DOHH2 (cell line): ENCODE results near the gene C5orf47.

ENCODE experiments used
- H3F3A ChIP-seq: fragments of 200-600 bp; sonication (generic), shearing (Covaris generic); 2 replicates; pipeline ENCODE4 v1.6.0; 2016; ENCODE audit warnings: antibody characterized with exemption, mild to moderate bottlenecking; ENCODE audit not compliant: control insufficient read depth, insufficient read depth
- H3K27ac ChIP-seq: fragments of 200-600 bp; sonication (generic); 2 replicates; pipeline ENCODE4 v1.5.1; 2014; ENCODE audit warnings: low read depth, mild to moderate bottlenecking, low read length, moderate library complexity
- H3K27me3 ChIP-seq: fragments of 200-600 bp; sonication (generic); 2 replicates; pipeline ENCODE4 v1.6.1; 2014; ENCODE audit warnings: mild to moderate bottlenecking, low read length, mixed read lengths; ENCODE audit not compliant: control insufficient read depth
- H3K36me3 ChIP-seq: fragments of 200-600 bp; sonication (generic); 2 replicates; pipeline ENCODE4 v1.6.1; 2014; ENCODE audit warnings: mild to moderate bottlenecking, low read length, moderate library complexity, mixed read lengths; ENCODE audit not compliant: control insufficient read depth
- H3K4me1 ChIP-seq: fragments of 200-600 bp; sonication (generic); 2 replicates; pipeline ENCODE4 v1.6.1; 2014; ENCODE audit warnings: mild to moderate bottlenecking, low read length, mixed read lengths; ENCODE audit not compliant: control insufficient read depth
- H3K4me2 ChIP-seq: fragments of 200-600 bp; sonication (generic); 2 replicates; pipeline ENCODE4 v1.6.0; 2014; ENCODE audit warnings: mild to moderate bottlenecking, low read length, moderate library complexity
- H3K4me3 ChIP-seq: fragments of 200-600 bp; sonication (generic); 2 replicates; pipeline ENCODE4 v1.5.1; 2014; ENCODE audit warnings: mild to moderate bottlenecking, low read length, mixed read lengths
- H3K79me2 ChIP-seq: fragments of 200-600 bp; sonication (generic); 2 replicates; pipeline ENCODE4 v1.6.1; 2014; ENCODE audit warnings: mild to moderate bottlenecking, low read length, mixed read lengths; ENCODE audit not compliant: control insufficient read depth
- H3K9me2 ChIP-seq: fragments of 200-600 bp; sonication (generic); replicated peaks from 2 replicates; pipeline ENCODE4 v1.6.1; 2014; ENCODE audit warnings: mild to moderate bottlenecking, low read length, mixed read lengths; ENCODE audit not compliant: control insufficient read depth
- H3K9me3 ChIP-seq: fragments of 200-600 bp; sonication (generic); 2 replicates; pipeline ENCODE4 v1.6.1; 2014; ENCODE audit warnings: antibody characterized with exemption, low read length, mixed read lengths; ENCODE audit not compliant: control insufficient read depth, insufficient read depth
- H4K20me1 ChIP-seq: fragments of 200-600 bp; sonication (generic); 2 replicates; pipeline ENCODE4 v1.6.0; 2014; ENCODE audit warnings: low read depth, mild to moderate bottlenecking, antibody characterized with exemption, low read length, moderate library complexity; ENCODE audit not compliant: control insufficient read depth, insufficient read depth
- CTCF ChIP-seq: fragments of 200-600 bp; sonication (generic); IDR thresholded peaks from one replicate; pipeline ENCODE4 v1.5.1; 2014; ENCODE audit warnings: antibody characterized with exemption, mild to moderate bottlenecking, low read depth, low read length; ENCODE audit not compliant: poor library complexity, severe bottlenecking

Gene C5orf47

GRCh38 chr5:174053905-174054304 is 64.9 kb downstream of the C5orf47 start:
- H3K9me3 ChIP-seq, result no peaks in the 10 kb centered on the region
- no peak overlapping the region for H3K27ac ChIP-seq
- no peak overlapping the region for H3K4me2 ChIP-seq
- H3K4me3 ChIP-seq, result no peak overlapping the region
- H3F3A ChIP-seq, result no peaks in the 10 kb centered on the region
- H3K36me3 ChIP-seq, result no peaks in the 10 kb centered on the region
- TF ChIP-seq CTCF, result no peak
- H3K4me1 ChIP-seq, result no peaks in the 10 kb centered on the region
- no peaks in the 10 kb centered on the region for H3K9me2 ChIP-seq
- no peaks in the 10 kb centered on the region for H4K20me1 ChIP-seq
- no peaks in the 10 kb centered on the region for H3K79me2 ChIP-seq
- peaks cover 7% of the 10 kb centered on the region; the same call in 1 of the 2 replicates for H3K27me3 ChIP-seq
